ENCODE data around the gene EPSTI1.

Gene EPSTI1

DNA sequence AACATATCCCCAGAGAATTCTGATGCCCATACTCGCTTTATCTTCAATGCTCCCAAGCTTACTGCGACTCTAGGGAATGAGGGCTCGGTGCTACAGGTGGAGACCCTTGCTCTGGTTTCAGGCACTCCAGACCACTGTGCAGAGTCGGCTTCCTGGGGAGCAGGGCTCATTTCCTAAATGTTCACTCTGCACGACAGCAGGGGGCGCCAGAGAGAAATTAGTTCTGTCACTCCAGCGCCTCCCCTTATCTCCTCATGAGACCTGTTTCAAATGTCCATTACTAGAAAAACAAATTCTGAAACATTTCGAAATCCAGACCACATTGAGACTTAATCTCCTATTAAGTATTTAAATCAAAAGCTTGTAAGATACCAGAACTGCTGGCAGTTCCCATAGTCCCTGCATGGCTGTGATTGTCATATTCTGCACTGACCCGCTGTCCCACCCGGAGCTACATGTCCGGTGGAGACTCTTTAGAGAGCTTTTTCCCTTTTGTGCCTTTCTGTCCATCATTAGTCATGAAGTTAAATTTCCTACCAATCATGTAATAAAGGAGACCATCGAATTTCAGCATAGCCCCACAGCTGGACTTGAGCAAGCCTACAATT, 22.4 kb downstream of the EPSTI1 start:
- H3K4me3 ChIP-seq (ENCODE audit: low read depth in 1 of 2, low read length in 1 of 2), result no peak overlapping the region
- H3K27me3 ChIP-seq, result no peaks in the 10 kb centered on the region
- H3K27ac ChIP-seq, result no peak overlapping the region
- H3K36me3 ChIP-seq, result no peaks in the 10 kb centered on the region
- H3K4me1 ChIP-seq (ENCODE audit: control insufficient read depth in 1 of 2, insufficient read depth in 1 of 2, low read depth in 1 of 2, low read length in 1 of 2), result no peaks in the 10 kb centered on the region
- TF ChIP-seq CTCF (IDR thresholded peaks at IDR 0.05), result peak; percentile 54
- H3K9me3 ChIP-seq, result no peaks in the 10 kb centered on the region

- H3K4me3 ChIP-seq (ENCODE audit: low read depth in 1 of 2, low read length in 1 of 2), result no peak overlapping the region
- H3K4me1 ChIP-seq (ENCODE audit: control insufficient read depth in 1 of 2, insufficient read depth in 1 of 2, low read depth in 1 of 2, low read length in 1 of 2), result no peaks in the 10 kb centered on the region
- no peaks in the 10 kb centered on the region for H3K36me3 ChIP-seq
- TF ChIP-seq CTCF (IDR thresholded peaks at IDR 0.05), result no peak
- no peak overlapping the region for H3K27ac ChIP-seq
- H3K9me3 ChIP-seq, result no peaks in the 10 kb centered on the region
- H3K27me3 ChIP-seq, result no peaks in the 10 kb centered on the region
Measured at GRCh38 chr13:42968906-42969305, 23.1 kb downstream of the EPSTI1 start.

DNA sequence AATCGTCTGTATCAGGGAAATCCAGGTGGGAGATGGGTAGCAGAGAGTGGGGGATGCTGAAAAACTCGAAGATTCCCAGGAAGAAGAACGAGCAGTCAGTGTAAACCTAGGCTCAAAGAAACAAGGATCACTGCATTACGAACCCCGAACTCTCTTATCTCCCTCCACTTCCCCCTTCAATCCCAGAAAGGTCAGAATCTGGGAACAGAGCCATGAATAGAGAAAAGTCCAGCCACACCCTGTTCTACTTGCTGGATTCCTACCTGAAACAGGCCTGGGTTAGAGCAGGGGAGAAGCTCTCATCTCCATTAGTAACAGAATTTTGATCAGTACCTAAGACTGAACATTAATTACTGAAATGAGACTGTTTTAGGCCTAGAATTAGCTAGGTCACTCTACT, 24.4 kb downstream of the EPSTI1 start:
- Histone ChIP-seq H3K9me3 (no peaks in the 10 kb centered on the region), H3K4me1 (ENCODE audit: control insufficient read depth in 1 of 2, insufficient read depth in 1 of 2, low read depth in 1 of 2, low read length in 1 of 2) (no peaks in the 10 kb centered on the region), H3K27me3 (no peaks in the 10 kb centered on the region), H3K27ac (no peak overlapping the region), H3K4me3 (ENCODE audit: low read depth in 1 of 2, low read length in 1 of 2) (no peak overlapping the region), H3K36me3 (no peaks in the 10 kb centered on the region)
- TF ChIP-seq CTCF (IDR thresholded peaks at IDR 0.05), result no peak

GRCh38 chr13:42965281-42965680, 26.8 kb downstream of the EPSTI1 start:
- Histone ChIP-seq H3K9me3 (no peaks in the 10 kb centered on the region), H3K36me3 (no peaks in the 10 kb centered on the region), H3K27ac (no peak overlapping the region), H3K4me1 (ENCODE audit: control insufficient read depth in 1 of 2, insufficient read depth in 1 of 2, low read depth in 1 of 2, low read length in 1 of 2) (no peaks in the 10 kb centered on the region), H3K4me3 (ENCODE audit: low read depth in 1 of 2, low read length in 1 of 2) (no peak overlapping the region), H3K27me3 (no peaks in the 10 kb centered on the region)
- TF ChIP-seq CTCF (IDR thresholded peaks at IDR 0.05), result no peak

- no peaks in the 10 kb centered on the region for H3K36me3 ChIP-seq
- no peak for TF ChIP-seq CTCF (IDR thresholded peaks at IDR 0.05)
- H3K9me3 ChIP-seq, result no peaks in the 10 kb centered on the region
- H3K4me1 ChIP-seq (ENCODE audit: control insufficient read depth in 1 of 2, insufficient read depth in 1 of 2, low read depth in 1 of 2, low read length in 1 of 2), result no peaks in the 10 kb centered on the region
- no peaks in the 10 kb centered on the region for H3K27me3 ChIP-seq
- H3K27ac ChIP-seq, result no peak overlapping the region
- no peak overlapping the region for H3K4me3 ChIP-seq (ENCODE audit: low read depth in 1 of 2, low read length in 1 of 2)
Measured at GRCh38 chr13:42964761-42965161, 27.3 kb downstream of the EPSTI1 start.

- Histone ChIP-seq H3K36me3 (no peaks in the 10 kb centered on the region), H3K27me3 (no peaks in the 10 kb centered on the region), H3K27ac (no peak overlapping the region), H3K4me3 (ENCODE audit: low read depth in 1 of 2, low read length in 1 of 2) (no peak overlapping the region), H3K9me3 (no peaks in the 10 kb centered on the region), H3K4me1 (ENCODE audit: control insufficient read depth in 1 of 2, insufficient read depth in 1 of 2, low read depth in 1 of 2, low read length in 1 of 2) (no peaks in the 10 kb centered on the region)
- TF ChIP-seq CTCF (IDR thresholded peaks at IDR 0.05), result no peak
Measured at GRCh38 chr13:42959615-42960014, 32.4 kb downstream of the EPSTI1 start.
